ENCODE measurements around the gene CDADC1. TPM values are rescaled to one million over a fixed set of nuclear protein-coding genes. Genes with fewer than 3 reads are reported as not detected.

The CDADC1 gene
- polyA plus RNA-seq, 3 donors, result 3.5 to 6.4 (median 5.2) TPM

GRCh38 chr13:49235856-49236431 lies 11.8 kb upstream of the CDADC1 start:
- intact Hi-C loops (cut with micrococcal nuclease), result no loop called here
- peak overlapping the region in 1 of 2 donors; percentile 45 for H3K4me3 Mint-ChIP-seq
- peaks cover 0 to 1% (median 0%) of the 10 kb centered on the region in 7 donors for H3K9me3 Mint-ChIP-seq

GRCh38 chr13:49238621-49239020 lies 9.1 kb upstream of the CDADC1 start:
- Histone ChIP-seq H4K20me1 (ENCODE audit: insufficient read depth, low read length) (no peaks in the 10 kb centered on the region), H3K4me3 (replicated peaks in 1 of 3; ENCODE audit: low read depth in 2 of 3, low read length in 3 of 3) (no peak overlapping the region), H3K4me2 (replicated peaks; ENCODE audit: extremely low read depth, low read length, poor library complexity, severe bottlenecking) (no peak overlapping the region), H3K79me2 (ENCODE audit: insufficient read depth, low read length) (no peaks in the 10 kb centered on the region), H3K27ac (ENCODE audit: low read depth in 1 of 2, low read length in 2 of 2) (no peak overlapping the region), H3K36me3 (replicated peaks in 1 of 2; ENCODE audit: control insufficient read depth in 1 of 2, insufficient read depth in 2 of 2, low read length in 2 of 2) (no peaks in the 10 kb centered on the region), H3K9ac (ENCODE audit: insufficient read depth, low read length, poor library complexity, severe bottlenecking) (no peak overlapping the region), H3K4me1 (ENCODE audit: control insufficient read depth in 1 of 2, insufficient read depth in 2 of 2, low read length in 2 of 2) (no peaks in the 10 kb centered on the region), H3K9me3 (replicated peaks in 1 of 2; ENCODE audit: control insufficient read depth in 1 of 2, insufficient read depth in 1 of 2, low read length in 2 of 2) (peaks cover 0 to 8% of the 10 kb centered on the region in 2 donors), H2AFZ (ENCODE audit: insufficient read depth, low read depth, low read length, poor library complexity, severe bottlenecking) (no peak overlapping the region), H3K27me3 (ENCODE audit: control insufficient read depth in 2 of 2, insufficient read depth in 2 of 2, low read length in 2 of 2) (no peaks in the 10 kb centered on the region)
- no peaks in the 10 kb centered on the region for H3K36me3 Mint-ChIP-seq
- peaks cover 2 to 15% (median 9%) of the 10 kb centered on the region in 7 donors for H3K9me3 Mint-ChIP-seq
- TF ChIP-seq, protein P1, sequence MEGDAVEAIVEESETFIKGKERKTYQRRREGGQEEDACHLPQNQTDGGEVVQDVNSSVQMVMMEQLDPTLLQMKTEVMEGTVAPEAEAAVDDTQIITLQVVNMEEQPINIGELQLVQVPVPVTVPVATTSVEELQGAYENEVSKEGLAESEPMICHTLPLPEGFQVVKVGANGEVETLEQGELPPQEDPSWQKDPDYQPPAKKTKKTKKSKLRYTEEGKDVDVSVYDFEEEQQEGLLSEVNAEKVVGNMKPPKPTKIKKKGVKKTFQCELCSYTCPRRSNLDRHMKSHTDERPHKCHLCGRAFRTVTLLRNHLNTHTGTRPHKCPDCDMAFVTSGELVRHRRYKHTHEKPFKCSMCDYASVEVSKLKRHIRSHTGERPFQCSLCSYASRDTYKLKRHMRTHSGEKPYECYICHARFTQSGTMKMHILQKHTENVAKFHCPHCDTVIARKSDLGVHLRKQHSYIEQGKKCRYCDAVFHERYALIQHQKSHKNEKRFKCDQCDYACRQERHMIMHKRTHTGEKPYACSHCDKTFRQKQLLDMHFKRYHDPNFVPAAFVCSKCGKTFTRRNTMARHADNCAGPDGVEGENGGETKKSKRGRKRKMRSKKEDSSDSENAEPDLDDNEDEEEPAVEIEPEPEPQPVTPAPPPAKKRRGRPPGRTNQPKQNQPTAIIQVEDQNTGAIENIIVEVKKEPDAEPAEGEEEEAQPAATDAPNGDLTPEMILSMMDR (IDR thresholded peaks at IDR 0.05), result no peak
- WGBS (ENCODE audit: insufficient coverage), result no CpG with 5 or more reads among the region's 2 CpGs
- peaks cover 1 to 2% (median 2%) of the 10 kb centered on the region in 3 donors for H3K27me3 Mint-ChIP-seq (ENCODE audit: low read depth in 3 of 3)
- H3K4me3 Mint-ChIP-seq, result no peak overlapping the region
- H3K27ac Mint-ChIP-seq, result peak overlapping the region in 1 of 7 donors; percentile 19
- no peak for DNase-seq
- H3K4me1 Mint-ChIP-seq, result peaks cover 2% of the 10 kb centered on the region
- intact Hi-C loops (cut with micrococcal nuclease), result no loop called here

More at GRCh38 chr13:49235856-49236431, 11.8 kb upstream of the CDADC1 start:
- Mint-ChIP-seq H3K4me1 (peaks cover 2% of the 10 kb centered on the region), H3K27ac (no peak overlapping the region), H3K27me3 (ENCODE audit: low read depth in 3 of 3) (peaks cover 0 to 3% (median 1%) of the 10 kb centered on the region in 3 donors), H3K36me3 (no peaks in the 10 kb centered on the region)
- no peaks in the 10 kb centered on the region for H3K79me2 ChIP-seq (ENCODE audit: insufficient read depth, low read length)
- no peak overlapping the region for H2AFZ ChIP-seq (ENCODE audit: insufficient read depth, low read depth, low read length, poor library complexity, severe bottlenecking)
- no peak overlapping the region for H3K4me3 ChIP-seq (replicated peaks in 1 of 3; ENCODE audit: low read depth in 2 of 3, low read length in 3 of 3)
- TF ChIP-seq, protein P1 (IDR thresholded peaks at IDR 0.05), result no peak
- H3K9me3 ChIP-seq (replicated peaks in 1 of 2; ENCODE audit: control insufficient read depth in 1 of 2, insufficient read depth in 1 of 2, low read length in 2 of 2), result no peaks in the 10 kb centered on the region
- H3K36me3 ChIP-seq (replicated peaks in 1 of 2; ENCODE audit: control insufficient read depth in 1 of 2, insufficient read depth in 2 of 2, low read length in 2 of 2), result no peaks in the 10 kb centered on the region
- no peaks in the 10 kb centered on the region for H4K20me1 ChIP-seq (ENCODE audit: insufficient read depth, low read length)
- H3K4me2 ChIP-seq (replicated peaks; ENCODE audit: extremely low read depth, low read length, poor library complexity, severe bottlenecking), result no peak overlapping the region
- no peak overlapping the region for H3K27ac ChIP-seq (ENCODE audit: low read depth in 1 of 2, low read length in 2 of 2)
- 90% methylated on average over 2 of the region's 6 CpGs for WGBS (ENCODE audit: insufficient coverage)
- H3K9ac ChIP-seq (ENCODE audit: insufficient read depth, low read length, poor library complexity, severe bottlenecking), result no peak overlapping the region
- H3K27me3 ChIP-seq (ENCODE audit: control insufficient read depth in 2 of 2, insufficient read depth in 2 of 2, low read length in 2 of 2), result no peaks in the 10 kb centered on the region
- no peaks in the 10 kb centered on the region for H3K4me1 ChIP-seq (ENCODE audit: control insufficient read depth in 1 of 2, insufficient read depth in 2 of 2, low read length in 2 of 2)
- DNase-seq, result no peak
